IMR-90 (cell line): ENCODE data around the gene FALEC. TPM values are rescaled to one million over a fixed set of nuclear protein-coding genes. Genes with fewer than 3 reads are reported as not detected.

ENCODE experiments used
- ATAC-seq: fragments of 200-7000 bp; cut with Tn5 transposase; 2 replicates; pipeline ENCODE4 v1.9.1; 2020; ENCODE audit warnings: low read depth, mild to moderate bottlenecking, moderate library complexity
- BruUV-seq: library from RNA; stranded (reverse); fragments of 400-500 nt; replicated peaks from 2 replicates; lab custom pipeline; 2021; lab: Mats Ljungman, UMichigan
- CTCF ChIA-PET: fragments of 300-600 bp; formaldehyde crosslinking; extraction: SDS; loops from one replicate; lab custom pipeline; 2021; ENCODE audit warnings: antibody characterized with exemption; lab: Yijun Ruan, JAX
- POLR2A ChIA-PET: fragments of 300-600 bp; sonication (Branson Sonifier 250); formaldehyde crosslinking; loops from one replicate; lab custom pipeline; 2022; ENCODE audit warnings: antibody characterized with exemption; ENCODE audit not compliant: unreplicated experiment; lab: Charles Lee
- DNase-seq: peaks from one replicate; pipeline ENCODE4 v3.0.0; 2013
- H2AFZ ChIP-seq: replicated peaks from 2 replicates; pipeline ENCODE3; 2013; ENCODE audit warnings: low read length, mild to moderate bottlenecking; ENCODE audit not compliant: poor library complexity
- H2AK5ac ChIP-seq: 2 replicates; pipeline ENCODE4 v1.6.1; 2013; ENCODE audit warnings: low read depth, low read length, inconsistent platforms
- H2AK9ac ChIP-seq: replicated peaks from 2 replicates; pipeline ENCODE3; 2013; ENCODE audit warnings: mild to moderate bottlenecking, low read depth, low read length, moderate library complexity; ENCODE audit not compliant: poor library complexity
- H2BK120ac ChIP-seq: 2 replicates; pipeline ENCODE4 v1.6.1; 2013; ENCODE audit warnings: low read depth, low read length, inconsistent platforms
- H2BK15ac ChIP-seq: 3 replicates; pipeline ENCODE4 v1.6.1; 2013; ENCODE audit warnings: low read depth, low read length, inconsistent platforms
- H2BK20ac ChIP-seq: 2 replicates; pipeline ENCODE4 v1.6.1; 2013; ENCODE audit warnings: low read depth, mild to moderate bottlenecking, inconsistent platforms, low read length, moderate library complexity
- H2BK5ac ChIP-seq: 2 replicates; pipeline ENCODE4 v1.6.1; 2013; ENCODE audit warnings: mild to moderate bottlenecking, low read depth, low read length, inconsistent platforms; ENCODE audit not compliant: poor library complexity, severe bottlenecking
- H3K14ac ChIP-seq: replicated peaks from 2 replicates; pipeline ENCODE4 v1.6.1; 2013; ENCODE audit warnings: low read depth, low read length, inconsistent platforms
- H3K18ac ChIP-seq: 2 replicates; pipeline ENCODE4 v1.6.1; 2013; ENCODE audit warnings: low read depth, low read length, control low read depth
- H3K23ac ChIP-seq: 2 replicates; pipeline ENCODE4 v1.6.1; 2013; ENCODE audit warnings: low read depth, low read length, inconsistent platforms
- H3K27ac ChIP-seq: 2 replicates; pipeline ENCODE4 v1.5.1; 2013; ENCODE audit warnings: mild to moderate bottlenecking, control low read depth, low read length; ENCODE audit not compliant: insufficient read depth
- H3K27me3 ChIP-seq: 2 replicates; pipeline ENCODE4 v1.6.1; 2013; ENCODE audit warnings: low read length; ENCODE audit not compliant: control insufficient read depth, insufficient read depth
- H3K36me3 ChIP-seq: 2 replicates; pipeline ENCODE4 v1.6.1; 2013; ENCODE audit warnings: low read length, mixed read lengths; ENCODE audit not compliant: control insufficient read depth, insufficient read depth
- H3K4ac ChIP-seq: 2 replicates; pipeline ENCODE4 v1.6.1; 2013; ENCODE audit warnings: low read depth, low read length, inconsistent platforms
- H3K4me1 ChIP-seq: 2 replicates; pipeline ENCODE4 v1.6.1; 2013; ENCODE audit warnings: low read length, mixed read lengths; ENCODE audit not compliant: control insufficient read depth, insufficient read depth
- H3K4me2 ChIP-seq: 2 replicates; pipeline ENCODE4 v1.6.1; 2013; ENCODE audit warnings: low read depth, mild to moderate bottlenecking, control low read depth, low read length, moderate library complexity
- H3K4me3 ChIP-seq: 2 replicates; pipeline ENCODE4 v1.5.1; 2013; ENCODE audit warnings: low read depth, mild to moderate bottlenecking, control low read depth, low read length, moderate library complexity; ENCODE audit not compliant: insufficient read depth
- H3K56ac ChIP-seq: 2 replicates; pipeline ENCODE4 v1.6.1; 2013; ENCODE audit warnings: low read length, inconsistent platforms; ENCODE audit not compliant: insufficient read depth; ENCODE audit errors: extremely low read depth
- H3K79me1 ChIP-seq, 2 experiments: 2 replicates each; pipeline ENCODE4 v1.6.1; 2013; ENCODE audit warnings: low read length in 2 of 2, inconsistent platforms in 1 of 2, low read depth in 1 of 2
- H3K9ac ChIP-seq: 2 replicates; pipeline ENCODE4 v1.6.1; 2013; ENCODE audit warnings: low read depth, low read length, control low read depth
- H3K9me1 ChIP-seq: 2 replicates; pipeline ENCODE4 v1.6.1; 2013; ENCODE audit warnings: low read length, inconsistent platforms; ENCODE audit not compliant: insufficient read depth
- H3K9me3 ChIP-seq: 2 replicates; pipeline ENCODE4 v1.6.1; 2013; ENCODE audit warnings: low read length; ENCODE audit not compliant: control insufficient read depth, insufficient read depth
- H4K20me1 ChIP-seq: 2 replicates; pipeline ENCODE4 v1.6.1; 2013; ENCODE audit warnings: low read length, inconsistent platforms; ENCODE audit not compliant: insufficient read depth
- H4K5ac ChIP-seq: 2 replicates; pipeline ENCODE4 v1.6.1; 2013; ENCODE audit warnings: mild to moderate bottlenecking, low read depth, low read length, control low read depth
- H4K8ac ChIP-seq, 2 experiments: 2 replicates each; pipeline ENCODE4 v1.6.1; 2013; ENCODE audit warnings: low read depth in 2 of 2, low read length in 2 of 2, control low read depth in 1 of 2, inconsistent platforms in 1 of 2
- H4K91ac ChIP-seq: 2 replicates; pipeline ENCODE4 v1.6.1; 2013; ENCODE audit warnings: low read depth, low read length, inconsistent platforms; ENCODE audit not compliant: insufficient read depth
- BHLHE40 ChIP-seq: fragments of 150-350 bp; IDR thresholded peaks from 2 replicates; pipeline ENCODE4 v1.6.1; 2016; ENCODE audit warnings: mild to moderate bottlenecking, low read depth, low read length
- CEBPB ChIP-seq: IDR thresholded peaks from 2 replicates; pipeline ENCODE4 v1.6.1; 2012; ENCODE audit warnings: low read depth, low read length, improper control_type of control experiment
- CHD1 ChIP-seq: IDR thresholded peaks from 2 replicates; pipeline ENCODE4 v1.6.1; 2012; ENCODE audit warnings: low read depth, low read length, improper control_type of control experiment
- CTCF ChIP-seq: conservative IDR thresholded peaks from 2 replicates; pipeline ENCODE4 v1.5.1; 2012; ENCODE audit warnings: mild to moderate bottlenecking, low read depth, low read length, improper control_type of control experiment
- ELK1 ChIP-seq: fragments of 150-350 bp; IDR thresholded peaks from 2 replicates; pipeline ENCODE4 v1.6.1; 2016; ENCODE audit warnings: low read depth, mild to moderate bottlenecking, low read length, moderate library complexity, borderline replicate concordance
- FOS ChIP-seq: fragments of 150-350 bp; IDR thresholded peaks from 2 replicates; pipeline ENCODE4 v1.6.1; 2016; ENCODE audit warnings: low read depth, low read length
- MAFK ChIP-seq: IDR thresholded peaks from 2 replicates; pipeline ENCODE4 v1.6.1; 2012; ENCODE audit warnings: low read depth, low read length, improper control_type of control experiment
- MAZ ChIP-seq: IDR thresholded peaks from 2 replicates; pipeline ENCODE4 v1.6.1; 2012; ENCODE audit warnings: low read depth, mild to moderate bottlenecking, low read length, improper control_type of control experiment, moderate library complexity, borderline replicate concordance
- MXI1 ChIP-seq: IDR thresholded peaks from 2 replicates; pipeline ENCODE4 v1.6.1; 2012; ENCODE audit warnings: low read depth, mild to moderate bottlenecking, low read length, moderate library complexity, borderline replicate concordance
- NFE2L2 ChIP-seq: fragments of 150-350 bp; IDR thresholded peaks from 2 replicates; pipeline ENCODE4 v1.6.1; 2016; ENCODE audit warnings: low read depth, mild to moderate bottlenecking, low read length
- POLR2A ChIP-seq: IDR thresholded peaks from 2 replicates; pipeline ENCODE4 v1.6.1; 2012; ENCODE audit warnings: mild to moderate bottlenecking, low read depth, low read length
- RAD21 ChIP-seq: IDR thresholded peaks from 2 replicates; pipeline ENCODE4 v1.6.1; 2012; ENCODE audit warnings: low read length, improper control_type of control experiment
- RCOR1 ChIP-seq: IDR thresholded peaks from 2 replicates; pipeline ENCODE4 v1.6.1; 2012; ENCODE audit warnings: mild to moderate bottlenecking, low read length, improper control_type of control experiment; ENCODE audit not compliant: insufficient replicate concordance
- RFX5 ChIP-seq: IDR thresholded peaks from 2 replicates; pipeline ENCODE4 v1.8.0; 2012; ENCODE audit warnings: low read depth, mild to moderate bottlenecking, low read length, moderate library complexity
- SMC3 ChIP-seq: fragments of 150-350 bp; IDR thresholded peaks from 2 replicates; pipeline ENCODE4 v1.6.1; 2016; ENCODE audit warnings: low read depth, mild to moderate bottlenecking, antibody characterized with exemption, low read length, moderate library complexity
- USF2 ChIP-seq: fragments of 150-350 bp; IDR thresholded peaks from 2 replicates; pipeline ENCODE4 v1.6.1; 2017; ENCODE audit warnings: mild to moderate bottlenecking, antibody characterized with exemption, low read length, low read depth
- whole genome bisulfite sequencing, 2 experiments: methylation state at CpG; one replicate each; pipeline versions ENCODE4 v1.1.5 to v1.1.7; 2013; ENCODE audit warnings: missing lambda C conversion rate in 2 of 2; ENCODE audit not compliant: insufficient read length in 1 of 2; ENCODE audit errors: extremely low coverage in 2 of 2; 5-methylcytosine and 5-hydroxymethylcytosine counted together
- dilution Hi-C: fragments of 300-500 bp; cut with HindIII; formaldehyde crosslinking; loops from one replicate; pipeline ENCODE4 v1.14.3; 2018; ENCODE audit warnings: low sequenced_read_pairs; ENCODE audit not compliant: unreplicated experiment
- in situ Hi-C: fragments of 300-500 bp; cut with MboI; formaldehyde crosslinking; loops from 3 replicates; pipeline ENCODE4 v1.14.3; 2019; ENCODE audit warnings: low sequenced_read_pairs, inconsistent platforms, mixed read lengths
- intact Hi-C: fragments of 100-400 bp; cut with micrococcal nuclease; formaldehyde crosslinking; loops from 2 replicates; pipeline ENCODE4 v1.10.0; 2022
- polyA plus RNA-seq, 3 experiments: library from polyadenylated mRNA; depleted of rRNA; stranded (reverse); fragments of >200 nt; gene quantifications; 2 replicates each; pipeline ENCODE4 v1.2.3, GENCODE V29; 2012; ENCODE audit warnings: low replicate concordance in 1 of 3
- total RNA-seq: library from RNA; depleted of rRNA; stranded (reverse); fragments of >200 nt; gene quantifications from 2 replicates; pipeline ENCODE4 v1.2.3, GENCODE V29; 2012

Gene FALEC
- total and polyA plus RNA-seq, 2 of the 4 experiments (the other 2 are of a cell fraction), result not detected

GRCh38 chr1:150525348-150525747 lies 9.8 kb downstream of the FALEC start:
- H3K27ac ChIP-seq, result no peak overlapping the region
- no CpG with 5 or more reads among the region's 3 CpGs for whole genome bisulfite sequencing, 2 experiments
- intact Hi-C loops (no loop called here), in situ Hi-C loops (no loop called here), dilution Hi-C loops (no loop called here)
- H3K79me1 ChIP-seq, result peaks cover 0 to 2% of the 10 kb centered on the region in 2 experiments; a peak in 1 of 4 replicates
- ChIA-PET CTCF (no interaction called here), POLR2A (no interaction called here)
- no peak overlapping the region for H3K4me3 ChIP-seq
- TF ChIP-seq CHD1 (no peak), RCOR1 (no peak), MAFK (no peak), RFX5 (no peak), BHLHE40 (no peak), FOS (no peak), CTCF (no peak), MXI1 (no peak), USF2 (no peak), CEBPB (no peak), POLR2A (no peak), MAZ (no peak), NFE2L2 (no peak), RAD21 (no peak), SMC3 (no peak), ELK1 (no peak)
- H3K4ac ChIP-seq, result no peak overlapping the region
- no peaks in the 10 kb centered on the region for H3K9me1 ChIP-seq
- no peak overlapping the region for H3K56ac ChIP-seq
- H2AK5ac ChIP-seq, result no peak overlapping the region
- no peak overlapping the region for H2AK9ac ChIP-seq
- H2BK120ac ChIP-seq, result no peak overlapping the region
- no peak overlapping the region for H3K4me2 ChIP-seq
- H4K20me1 ChIP-seq, result no peaks in the 10 kb centered on the region
- no peaks in the 10 kb centered on the region for H3K36me3 ChIP-seq
- no peak overlapping the region for H3K14ac ChIP-seq
- no peaks in the 10 kb centered on the region for H3K9me3 ChIP-seq
- no TSS peak for BruUV-seq
- no peak for DNase-seq
- no peak overlapping the region for H4K8ac ChIP-seq
- H2AFZ ChIP-seq, result no peak overlapping the region
- H2BK5ac ChIP-seq, result no peak overlapping the region
- H2BK15ac ChIP-seq, result no peak overlapping the region
- no peak overlapping the region for H3K23ac ChIP-seq
- peaks cover 6% of the 10 kb centered on the region for H3K4me1 ChIP-seq
- no peak overlapping the region for H4K5ac ChIP-seq
- ATAC-seq, result no peak
- no peak overlapping the region for H3K18ac ChIP-seq
- no peak overlapping the region for H4K91ac ChIP-seq
- H3K9ac ChIP-seq, result no peak overlapping the region
- H2BK20ac ChIP-seq, result no peak overlapping the region
- H3K27me3 ChIP-seq, result no peaks in the 10 kb centered on the region
